NCI-H774 (cell line): ENCODE results near the gene MYO1D.
A peak's percentile ranks its signal among the peaks of the same experiment; 100 is the strongest.
"Not testable (repeated sequence)": the region's sequence is repeated elsewhere in the genome, so short reads cannot be mapped to it uniquely, and the experiment has no call there.

Experiments
- DNase-seq: peaks from one replicate; lab custom pipeline; 2025; lab: John Stamatoyannopoulos, UW

Gene MYO1D

DNA sequence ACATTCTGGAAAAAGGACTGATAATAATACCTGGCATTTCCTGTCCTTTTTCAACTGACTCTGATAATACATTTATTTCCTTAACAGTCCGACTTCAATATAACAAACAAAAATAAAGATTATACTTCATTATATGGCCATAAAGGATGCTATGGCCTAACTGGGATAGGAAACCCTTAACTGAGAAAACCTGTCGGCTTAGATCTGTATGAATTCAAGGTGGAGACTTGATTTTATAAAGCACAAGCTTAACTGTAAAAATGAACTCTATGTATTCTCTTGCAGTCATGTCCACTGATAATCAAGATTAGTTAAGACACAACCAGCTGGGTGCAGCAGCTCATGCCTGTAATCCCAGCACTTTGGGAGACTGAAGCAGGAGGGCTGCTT, 102.2 kb downstream of the MYO1D start:
- no peak for DNase-seq

DNA sequence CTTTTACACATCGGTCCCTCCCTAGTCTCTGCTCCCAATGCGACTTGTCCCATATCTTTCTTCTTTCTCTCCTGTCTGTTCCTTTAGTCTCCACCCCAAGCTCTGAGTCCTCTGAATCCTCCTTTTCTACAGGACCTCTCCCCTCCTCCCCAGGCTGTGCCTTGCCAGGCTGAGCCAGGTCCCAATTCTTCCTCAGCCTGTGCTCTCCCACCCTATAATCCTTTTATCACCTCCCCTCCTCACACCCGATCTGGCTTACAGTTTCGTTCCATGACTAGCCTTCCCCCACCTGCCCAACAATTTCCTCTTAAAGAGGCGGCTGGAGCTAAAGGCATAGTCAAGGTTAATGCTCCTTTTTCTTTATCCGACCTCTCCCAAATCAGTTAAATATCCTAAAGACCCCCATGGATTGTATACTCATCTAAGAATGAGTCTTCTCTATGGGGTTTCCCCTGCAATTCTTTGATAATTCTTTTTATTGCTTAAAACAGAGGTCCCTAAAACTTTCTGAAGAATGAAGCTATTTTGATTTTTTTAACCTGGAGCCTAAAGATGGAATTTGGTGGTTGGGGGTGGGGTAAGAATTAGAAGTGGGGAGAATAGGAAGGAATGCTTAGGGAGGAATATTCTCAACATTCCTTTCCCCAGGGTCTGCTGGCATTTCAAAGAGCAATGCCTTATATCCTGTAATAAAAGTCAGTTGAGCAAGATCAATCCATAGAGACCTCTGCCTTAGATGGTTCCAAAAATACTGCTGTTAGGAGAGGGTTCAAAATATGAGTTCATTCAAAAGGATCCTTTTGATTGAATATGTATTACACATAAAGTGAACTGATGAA, 102.8 kb downstream of the MYO1D start:
- no peak for DNase-seq

DNA sequence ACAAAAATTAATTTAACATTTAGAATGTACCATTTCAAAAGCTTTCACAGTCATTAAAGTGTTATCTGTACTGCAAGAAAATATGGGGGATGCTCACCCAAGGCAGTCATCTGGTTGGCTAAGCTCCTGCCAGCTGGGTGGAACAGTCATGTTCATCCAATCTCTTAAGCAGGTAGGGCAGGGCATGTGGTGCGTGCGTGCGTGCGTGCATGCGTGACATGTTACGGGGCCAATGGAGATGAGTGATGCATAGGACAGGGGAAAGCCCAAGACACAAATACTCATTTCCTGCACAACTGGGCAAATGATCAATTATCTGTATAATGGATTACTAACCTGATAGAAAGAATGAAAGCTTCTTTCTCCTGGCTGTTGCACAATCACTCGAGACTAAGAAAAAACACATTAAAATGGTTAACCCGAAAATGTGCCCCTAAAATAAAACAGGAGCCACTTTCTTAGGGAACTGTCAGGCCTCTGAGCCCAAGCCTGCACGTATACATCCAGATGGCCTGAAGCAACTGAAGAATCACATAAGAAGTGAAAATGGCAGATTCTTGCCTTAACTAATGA, 104.4 kb downstream of the MYO1D start:
- no peak for DNase-seq

- no peak for DNase-seq
Measured at GRCh38 chr17:32771396-32771795, 105.5 kb downstream of the MYO1D start.

GRCh38 chr17:32769846-32770245, 107.1 kb downstream of the MYO1D start:
- peak; percentile 6 for DNase-seq

GRCh38 chr17:32763855-32764439, 113.0 kb downstream of the MYO1D start:
- DNase-seq = no peak

GRCh38 chr17:32759476-32759875, 117.4 kb downstream of the MYO1D start:
- DNase-seq = no peak

GRCh38 chr17:32757963-32758362, 119.0 kb downstream of the MYO1D start:
- no peak for DNase-seq

DNA sequence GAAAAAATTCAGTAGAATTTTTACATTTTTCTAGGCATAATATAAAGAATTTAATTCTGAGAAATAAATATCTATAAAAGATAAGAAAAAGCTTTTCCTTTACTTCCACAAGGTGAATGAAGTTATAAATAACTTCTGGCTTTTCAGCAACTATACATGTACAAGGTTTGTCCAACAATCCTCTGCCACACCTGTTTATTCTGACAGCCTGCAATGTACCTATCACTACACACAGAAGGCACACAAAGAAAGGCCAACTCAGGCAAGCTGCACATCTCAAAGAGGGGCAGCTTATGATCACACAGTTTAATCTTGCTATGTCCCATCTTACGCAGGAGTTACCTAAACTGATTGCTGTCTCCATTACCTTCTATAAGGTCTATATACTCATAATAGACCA, 120.2 kb downstream of the MYO1D start:
- no peak for DNase-seq

GRCh38 chr17:32755045-32755805, 121.7 kb downstream of the MYO1D start:
- DNase-seq = peak; percentile 62

GRCh38 chr17:32752934-32753333, 124.0 kb downstream of the MYO1D start:
- no peak for DNase-seq

- no peak for DNase-seq
Measured at GRCh38 chr17:32747856-32748255, 129.1 kb downstream of the MYO1D start.

DNA sequence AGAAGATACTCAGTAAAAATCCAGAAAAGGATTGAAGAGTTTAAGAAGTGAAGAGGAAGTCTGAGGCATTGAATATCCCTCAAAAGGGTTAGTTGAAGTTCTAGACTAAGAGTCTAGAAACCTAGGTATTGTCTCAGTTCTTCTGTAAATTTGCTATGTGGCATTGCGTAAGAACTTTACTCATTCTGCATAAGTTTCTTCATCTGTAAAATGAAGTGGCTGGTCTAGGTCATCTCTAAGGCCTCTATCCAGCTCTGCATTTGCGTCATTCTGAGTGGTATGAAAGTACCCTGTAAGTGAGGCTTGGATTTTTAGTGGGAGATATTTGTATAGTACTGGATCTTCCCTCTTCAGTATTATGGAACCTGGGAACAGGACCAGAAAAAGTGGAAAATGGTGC, 130.2 kb downstream of the MYO1D start:
- DNase-seq = no peak

DNA sequence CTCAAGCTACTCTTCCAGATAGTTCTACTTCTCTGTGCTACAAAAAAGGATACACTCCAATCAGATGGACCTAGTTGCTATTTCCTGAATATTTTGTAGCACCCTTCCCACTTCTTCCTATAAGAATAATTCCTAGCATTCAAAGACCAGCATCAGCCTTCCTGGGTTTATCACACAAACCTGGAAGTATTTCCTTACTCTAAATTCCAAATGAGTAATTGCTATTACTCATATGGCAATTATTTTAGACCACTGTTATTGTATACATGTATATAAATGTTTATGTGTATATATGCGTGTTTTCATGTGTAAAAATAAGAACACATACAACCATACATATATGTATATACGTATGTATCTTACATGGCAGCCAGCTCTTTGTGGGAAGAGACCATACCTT, 130.6 kb downstream of the MYO1D start:
- no peak for DNase-seq

- no peak for DNase-seq
Measured at GRCh38 chr17:32742681-32743538, 134.0 kb downstream of the MYO1D start.

DNA sequence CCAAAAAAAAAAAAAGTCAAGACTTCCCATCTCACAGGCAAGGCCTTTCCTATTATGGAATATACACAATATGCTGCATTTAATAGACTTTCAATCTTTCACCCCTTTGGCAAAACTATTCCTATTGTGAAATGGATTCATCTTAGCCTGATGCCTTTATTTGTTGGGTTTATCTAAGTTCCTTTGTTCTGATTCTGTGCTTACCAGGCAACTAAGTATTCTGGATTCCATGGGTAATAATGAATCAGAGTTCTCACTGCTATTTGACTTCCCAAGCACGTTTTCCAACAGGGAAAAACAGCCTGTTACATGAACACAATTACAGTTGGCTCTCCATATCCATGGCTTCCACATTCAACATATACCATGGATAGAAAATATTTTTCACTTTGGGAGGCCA, 135.5 kb downstream of the MYO1D start:
- no peak for DNase-seq

DNA sequence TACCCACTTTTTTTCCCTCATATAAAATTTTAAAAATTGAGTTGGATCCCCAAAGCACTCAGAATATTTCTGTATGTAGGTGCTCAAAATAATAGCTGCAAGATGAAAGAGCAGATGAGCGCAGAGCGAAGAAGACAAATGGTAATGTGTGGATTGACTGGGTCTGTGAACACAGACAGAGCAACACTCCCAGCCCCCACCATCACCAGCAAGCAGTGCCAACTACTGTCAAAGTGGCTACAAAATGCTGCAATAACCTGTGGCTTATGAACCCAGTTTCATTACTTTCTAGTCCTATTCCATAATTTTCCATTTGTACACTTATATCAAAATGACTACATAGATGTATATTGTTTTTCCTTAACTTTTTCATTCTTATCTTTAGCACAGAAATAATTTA, 137.2 kb downstream of the MYO1D start:
- no peak for DNase-seq

DNA sequence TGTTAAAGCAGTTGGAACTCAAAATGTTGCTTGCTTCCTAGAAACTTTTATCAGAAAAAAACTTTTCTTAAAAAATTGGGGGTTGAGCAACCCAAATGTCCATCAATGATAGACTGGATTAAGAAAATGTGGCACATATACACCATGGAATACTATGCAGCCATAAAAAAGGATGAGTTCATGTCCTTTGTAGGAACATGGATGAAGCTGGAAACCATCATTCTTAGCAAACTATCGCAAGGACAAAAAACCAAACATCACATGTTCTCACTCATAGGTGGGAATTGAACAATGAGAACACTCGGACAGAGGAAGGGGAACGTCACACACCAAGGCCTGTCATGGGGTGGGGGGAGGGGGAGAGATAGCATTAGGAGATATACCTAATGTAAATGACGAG, 137.8 kb downstream of the MYO1D start:
- DNase-seq = not testable (repeated sequence)

DNA sequence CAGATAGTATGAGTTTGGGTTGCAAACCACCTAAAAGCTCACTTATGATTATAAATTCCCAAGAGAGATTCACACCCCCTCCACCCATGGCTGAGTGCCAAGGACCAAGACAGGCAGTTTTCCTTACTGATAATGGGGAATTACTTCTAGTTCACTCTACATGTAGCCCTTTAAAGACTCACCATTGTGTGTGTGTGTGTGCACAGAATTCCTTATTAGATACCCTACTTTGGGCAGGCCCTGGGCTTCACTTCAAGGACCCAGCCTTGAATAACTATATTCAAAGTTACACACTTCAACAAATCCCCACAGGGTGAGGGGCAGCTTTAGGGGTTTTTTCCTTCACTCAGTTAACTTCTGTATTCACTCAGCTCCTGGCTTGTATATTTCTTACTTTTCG, 143.5 kb downstream of the MYO1D start:
- DNase-seq = no peak

- no peak for DNase-seq
Measured at GRCh38 chr17:32732900-32733299, 144.0 kb downstream of the MYO1D start.

GRCh38 chr17:32732296-32732642, 144.7 kb downstream of the MYO1D start:
- DNase-seq = no peak
